Mononuclear cell (primary cell): ENCODE measurements around the gene SPECC1L. TPM values are rescaled to one million over a fixed set of nuclear protein-coding genes. Genes with fewer than 3 reads are reported as not detected.

Experiments
- H3K27me3 ChIP-seq: 2 replicates; pipeline ENCODE4 v1.6.0; 2011; ENCODE audit warnings: low read length, control low read depth; ENCODE audit not compliant: insufficient read depth
- H3K4me1 ChIP-seq: 2 replicates; pipeline ENCODE4 v1.5.1; 2011; ENCODE audit warnings: mild to moderate bottlenecking, low read length, control low read depth; ENCODE audit not compliant: insufficient read depth
- H3K4me3 ChIP-seq: 2 replicates; pipeline ENCODE4 v1.5.1; 2011; ENCODE audit warnings: mild to moderate bottlenecking, low read length, moderate library complexity
- H3K9me3 ChIP-seq: 2 replicates; pipeline ENCODE4 v1.5.1; 2011; ENCODE audit warnings: low read depth, mild to moderate bottlenecking, control low read depth, low read length
- total RNA-seq: library from RNA; depleted of rRNA; stranded (reverse); fragments of >200 nt; gene quantifications from one replicate; pipeline ENCODE4 v1.2.3, GENCODE V29; 2012

SPECC1L gene
- total RNA-seq, 1 donor: 18.3 TPM

DNA sequence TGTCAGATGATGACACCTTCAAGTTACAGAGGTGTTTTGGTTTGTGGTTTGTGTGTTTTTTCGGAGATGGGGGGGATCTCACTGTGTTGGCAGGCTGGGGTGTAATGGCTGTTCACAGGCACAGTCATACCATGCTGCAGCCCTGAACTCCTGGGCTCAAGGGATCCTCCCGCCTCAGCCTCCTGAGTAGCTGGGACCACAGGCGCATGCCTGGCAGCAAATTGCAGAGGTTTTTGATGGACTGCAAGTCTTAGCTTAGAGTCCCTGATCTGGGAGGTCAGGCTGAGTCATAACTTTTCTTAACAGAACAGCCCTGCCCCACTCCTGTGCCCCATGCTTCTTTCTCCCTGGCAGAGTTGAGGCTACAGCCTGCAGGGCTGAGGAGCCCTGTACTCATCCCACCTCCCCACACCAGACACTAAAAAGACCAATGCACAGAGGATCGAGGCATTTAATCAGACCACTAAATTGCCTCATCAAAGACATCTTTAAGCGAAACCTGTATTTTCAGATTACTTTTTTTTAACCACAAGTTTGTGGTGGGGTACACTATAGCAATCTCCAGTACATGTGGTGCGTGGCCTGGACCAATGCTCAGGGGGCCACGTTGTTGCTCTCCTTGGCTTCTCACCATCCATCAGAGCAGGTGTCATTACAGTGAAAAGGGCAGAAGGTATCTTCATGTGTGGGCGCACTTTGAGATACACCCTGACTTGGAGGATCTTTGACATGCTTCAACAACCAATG, 139.7 kb downstream of the SPECC1L start:
- H3K4me3 ChIP-seq: no peak overlapping the region
- H3K9me3 ChIP-seq: no peaks in the 10 kb centered on the region
- H3K4me1 ChIP-seq: peaks cover 15% of the 10 kb centered on the region
- no peaks in the 10 kb centered on the region for H3K27me3 ChIP-seq

- no peaks in the 10 kb centered on the region for H3K9me3 ChIP-seq
- H3K4me1 ChIP-seq: peaks cover 15% of the 10 kb centered on the region
- no peaks in the 10 kb centered on the region for H3K27me3 ChIP-seq
- no peak overlapping the region for H3K4me3 ChIP-seq
These were observed 140.8 kb downstream of the SPECC1L start for GRCh38 chr22:24411256-24412004.

- H3K27me3 ChIP-seq: no peaks in the 10 kb centered on the region
- H3K9me3 ChIP-seq: no peaks in the 10 kb centered on the region
- peaks cover 15% of the 10 kb centered on the region for H3K4me1 ChIP-seq
- no peak overlapping the region for H3K4me3 ChIP-seq
These were observed 141.6 kb downstream of the SPECC1L start for GRCh38 chr22:24412274-24412673.

DNA sequence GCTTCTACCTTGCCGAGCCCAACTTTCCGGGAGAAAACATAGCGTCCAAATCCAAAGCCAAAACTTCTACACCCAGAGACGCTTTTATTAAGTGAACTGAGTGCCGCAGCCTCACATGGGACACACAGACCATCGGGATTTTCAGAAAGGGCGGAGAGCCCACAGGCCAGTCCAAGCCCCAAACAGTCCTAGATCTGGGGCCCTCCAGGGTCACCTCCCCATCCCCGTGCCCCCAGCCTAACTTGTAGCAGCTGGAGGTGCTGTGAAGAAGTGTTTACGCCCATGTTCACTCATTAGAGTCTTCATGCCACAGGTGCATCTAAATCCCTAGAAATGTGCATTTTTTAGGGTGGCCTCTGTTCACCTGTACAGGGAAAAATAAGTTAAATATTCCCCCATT, 142.6 kb downstream of the SPECC1L start:
- Histone ChIP-seq H3K4me3 (no peak overlapping the region), H3K4me1 (peaks cover 9% of the 10 kb centered on the region), H3K9me3 (no peaks in the 10 kb centered on the region), H3K27me3 (no peaks in the 10 kb centered on the region)

DNA sequence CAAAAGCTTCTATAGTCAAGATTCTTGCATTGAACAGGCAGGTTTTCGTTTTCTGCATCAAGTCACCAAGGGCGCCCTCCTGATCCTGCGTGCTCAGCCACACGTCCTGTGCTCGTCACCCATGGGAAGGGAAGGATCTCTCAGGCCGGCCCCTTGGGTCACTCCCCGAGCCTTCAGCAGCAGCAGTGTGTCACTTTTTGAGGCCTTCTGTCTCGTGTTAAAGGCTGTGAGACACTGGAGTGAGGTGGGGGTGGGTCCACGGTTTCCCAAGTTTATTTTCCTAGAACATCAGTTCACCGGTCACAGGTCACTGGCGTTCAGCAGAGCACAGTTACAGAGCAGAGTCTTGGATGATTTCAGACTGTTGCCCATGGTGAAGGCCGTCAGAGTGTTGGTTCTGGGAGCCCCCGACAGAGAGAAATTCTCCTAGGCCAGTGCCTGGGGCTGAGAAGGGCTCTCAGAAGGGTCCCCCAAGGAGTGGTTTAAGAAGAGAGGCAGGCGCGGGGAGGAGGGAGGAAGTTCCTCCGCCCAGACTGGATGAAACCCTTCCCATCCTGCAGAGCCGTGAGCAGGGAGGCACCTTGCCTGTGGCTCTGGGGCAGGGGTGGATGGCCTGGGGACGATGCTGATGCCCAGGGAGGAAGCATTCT, 143.2 kb downstream of the SPECC1L start:
- peaks cover 8% of the 10 kb centered on the region for H3K4me1 ChIP-seq
- H3K27me3 ChIP-seq: no peaks in the 10 kb centered on the region
- no peaks in the 10 kb centered on the region for H3K9me3 ChIP-seq
- H3K4me3 ChIP-seq: no peak overlapping the region

- Histone ChIP-seq H3K9me3 (no peaks in the 10 kb centered on the region), H3K4me3 (no peak overlapping the region), H3K4me1 (peaks cover 8% of the 10 kb centered on the region), H3K27me3 (no peaks in the 10 kb centered on the region)
These were observed 143.9 kb downstream of the SPECC1L start for GRCh38 chr22:24414523-24414922.

DNA sequence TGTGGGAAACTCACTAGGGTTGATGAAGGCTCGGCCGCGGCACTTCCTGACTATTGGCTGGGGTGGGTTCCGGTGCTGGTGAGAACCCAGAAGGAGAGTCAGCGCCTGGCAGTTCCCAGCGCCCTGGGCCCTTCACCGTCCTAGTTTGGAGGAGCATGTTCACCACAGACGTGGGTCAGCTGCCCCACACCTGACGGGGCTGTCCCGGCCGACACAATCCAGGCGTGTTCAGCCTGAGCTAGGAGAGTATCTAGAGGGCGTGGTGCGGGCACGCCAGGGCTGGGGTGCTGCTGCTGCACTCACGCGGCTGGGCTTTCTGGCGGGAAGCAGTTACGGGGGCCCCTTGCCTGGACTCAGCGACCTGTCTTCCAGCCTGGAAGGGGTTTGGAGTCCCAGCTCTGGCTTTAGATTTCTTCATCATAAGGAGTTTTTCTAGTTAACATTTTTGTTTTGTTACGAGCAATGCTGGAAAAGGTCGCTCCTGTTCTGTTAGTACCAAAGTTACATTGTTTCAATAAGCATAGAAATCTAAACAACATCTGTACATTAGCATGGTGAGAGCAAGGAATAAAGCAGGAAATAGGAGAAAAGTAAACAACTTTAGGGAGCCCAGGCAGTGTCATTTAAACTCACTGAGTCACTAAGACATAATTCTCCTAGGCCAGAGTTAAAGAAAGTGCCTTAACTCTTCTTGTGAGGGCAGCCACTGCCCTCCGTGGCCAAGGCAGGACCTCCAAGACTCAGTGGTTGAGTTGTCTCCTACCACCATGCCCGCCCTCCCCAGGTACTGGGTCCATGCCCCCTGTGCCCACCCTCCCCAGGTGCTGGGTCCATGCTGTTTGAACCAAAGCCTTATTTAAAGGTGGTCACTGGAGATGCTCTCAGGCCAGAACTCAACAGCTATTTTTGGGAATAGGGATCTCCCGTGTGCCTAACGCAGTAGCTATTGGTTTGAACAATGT, 144.6 kb downstream of the SPECC1L start:
- peaks cover 1% of the 10 kb centered on the region for H3K4me1 ChIP-seq
- H3K4me3 ChIP-seq: no peak overlapping the region
- no peaks in the 10 kb centered on the region for H3K27me3 ChIP-seq
- no peaks in the 10 kb centered on the region for H3K9me3 ChIP-seq

GRCh38 chr22:24416095-24416494, 145.5 kb downstream of the SPECC1L start:
- Histone ChIP-seq H3K4me3 (no peak overlapping the region), H3K27me3 (no peaks in the 10 kb centered on the region), H3K4me1 (no peaks in the 10 kb centered on the region), H3K9me3 (no peaks in the 10 kb centered on the region)

DNA sequence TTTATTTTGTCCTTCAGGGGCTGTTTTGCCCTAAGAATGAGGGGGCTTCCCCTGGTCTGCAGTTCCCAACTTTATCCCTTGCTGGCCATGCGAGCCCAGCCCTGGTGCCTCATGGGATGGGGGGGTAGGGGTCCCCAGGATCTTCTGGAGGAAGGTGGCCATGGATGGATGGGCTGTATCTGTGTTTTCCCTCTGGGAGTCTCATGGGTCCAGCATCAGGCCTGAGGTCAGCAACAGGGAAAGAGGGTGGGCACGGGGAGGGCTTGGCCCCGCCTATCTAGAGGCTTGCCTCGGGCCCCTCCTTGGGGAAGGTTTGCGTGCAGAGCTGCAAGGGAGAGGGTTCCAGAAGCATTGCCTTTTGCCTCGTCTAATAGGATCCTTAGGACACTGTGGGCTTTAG, 146.0 kb downstream of the SPECC1L start:
- H3K9me3 ChIP-seq: no peaks in the 10 kb centered on the region
- H3K4me3 ChIP-seq: no peak overlapping the region
- no peaks in the 10 kb centered on the region for H3K27me3 ChIP-seq
- H3K4me1 ChIP-seq: no peaks in the 10 kb centered on the region

GRCh38 chr22:24417200-24417599, 146.6 kb downstream of the SPECC1L start:
- H3K4me1 ChIP-seq: no peaks in the 10 kb centered on the region
- H3K9me3 ChIP-seq: no peaks in the 10 kb centered on the region
- no peaks in the 10 kb centered on the region for H3K27me3 ChIP-seq
- no peak overlapping the region for H3K4me3 ChIP-seq

- no peak overlapping the region for H3K4me3 ChIP-seq
- H3K9me3 ChIP-seq: no peaks in the 10 kb centered on the region
- H3K27me3 ChIP-seq: no peaks in the 10 kb centered on the region
- H3K4me1 ChIP-seq: no peaks in the 10 kb centered on the region
These were observed 147.4 kb downstream of the SPECC1L start for GRCh38 chr22:24417901-24418641.

GRCh38 chr22:24418786-24419474, 148.3 kb downstream of the SPECC1L start:
- Histone ChIP-seq H3K27me3 (no peaks in the 10 kb centered on the region), H3K4me1 (peaks cover 3% of the 10 kb centered on the region), H3K4me3 (no peak overlapping the region)

GRCh38 chr22:24419475-24419850, 148.8 kb downstream of the SPECC1L start:
- Histone ChIP-seq H3K4me1 (peaks cover 8% of the 10 kb centered on the region), H3K9me3 (no peaks in the 10 kb centered on the region), H3K4me3 (no peak overlapping the region), H3K27me3 (no peaks in the 10 kb centered on the region)

More at GRCh38 chr22:24418786-24419474, 148.3 kb downstream of the SPECC1L start:
- H3K9me3 ChIP-seq: no peaks in the 10 kb centered on the region
